MV-4-11 (cell line): ENCODE measurements around the gene TNFSF13B.
A peak's percentile ranks its signal among the peaks of the same experiment; 100 is the strongest.
"Not testable (repeated sequence)": the region's sequence is repeated elsewhere in the genome, so short reads cannot be mapped to it uniquely, and the experiment has no call there.

Source experiments
- DNase-seq: peaks from one replicate; lab custom pipeline; 2025; lab: John Stamatoyannopoulos, UW

TNFSF13B gene

GRCh38 chr13:108269601-108270328, at the start of gene TNFSF13B:
TSS of gene TNFSF13B (plus strand) at chr13:108269718. CDS start at chr13:108269896, 178 bp downstream.
- DNase-seq = peak; percentile 98

- no peak for DNase-seq
Observed at GRCh38 chr13:108220041-108220440, 49.5 kb upstream of the TNFSF13B start.

GRCh38 chr13:108223687-108224503, 45.6 kb upstream of the TNFSF13B start:
- no peak for DNase-seq

- DNase-seq = peak; percentile 31
Observed at GRCh38 chr13:108225440-108225839, 44.1 kb upstream of the TNFSF13B start.

- DNase-seq = no peak
Observed at GRCh38 chr13:108226184-108226583, 43.3 kb upstream of the TNFSF13B start.

GRCh38 chr13:108227651-108228272, 41.8 kb upstream of the TNFSF13B start:
- DNase-seq = peak; percentile 37

GRCh38 chr13:108230377-108230776, 39.1 kb upstream of the TNFSF13B start:
- DNase-seq = no peak

- no peak for DNase-seq
Observed at GRCh38 chr13:108249150-108249549, 20.4 kb upstream of the TNFSF13B start.

- DNase-seq = no peak
Observed at GRCh38 chr13:108257248-108257647, 12.3 kb upstream of the TNFSF13B start.

- DNase-seq = no peak
Observed at GRCh38 chr13:108263621-108264355, 5.7 kb upstream of the TNFSF13B start.

GRCh38 chr13:108266321-108266990, 3.1 kb upstream of the TNFSF13B start:
- DNase-seq = peak; percentile 78

- DNase-seq = peak; percentile 64
Observed at GRCh38 chr13:108267347-108267746, 2.2 kb upstream of the TNFSF13B start.

GRCh38 chr13:108267855-108268254, 1.7 kb upstream of the TNFSF13B start:
- not testable (repeated sequence) for DNase-seq

- DNase-seq = peak; percentile 28
Observed at GRCh38 chr13:108268466-108269112, 929 bp upstream of the TNFSF13B start.

- no peak for DNase-seq
Observed at GRCh38 chr13:108270442-108270841, 924 bp downstream of the TNFSF13B start.

- DNase-seq = peak; percentile 33
Observed at GRCh38 chr13:108272333-108272732, 2.8 kb downstream of the TNFSF13B start.

- DNase-seq = no peak
Observed at GRCh38 chr13:108273429-108274118, 4.1 kb downstream of the TNFSF13B start.

GRCh38 chr13:108274718-108275117, 5.2 kb downstream of the TNFSF13B start:
- DNase-seq = no peak

- DNase-seq = no peak
Observed at GRCh38 chr13:108276060-108276459, 6.5 kb downstream of the TNFSF13B start.

- no peak for DNase-seq
Observed at GRCh38 chr13:108278466-108278865, 8.9 kb downstream of the TNFSF13B start.
